ENCODE results near the gene DLG1. TPM values are rescaled to one million over a fixed set of nuclear protein-coding genes. Genes with fewer than 3 reads are reported as not detected.
A peak's percentile ranks its signal among the peaks of the same experiment; 100 is the strongest.

The DLG1 gene
- total RNA-seq, 1 donor from 2014 or later: 102 TPM

- DNase-seq (ENCODE audit: low spot score): peak; percentile 69
Observed at GRCh38 chr3:197317250-197317963, 19.0 kb upstream of the DLG1 start.

- no peak for DNase-seq (ENCODE audit: low spot score)
Observed at GRCh38 chr3:197312431-197312830, 14.0 kb upstream of the DLG1 start.

- DNase-seq (ENCODE audit: low spot score): no peak
Observed at GRCh38 chr3:197311591-197311990, 13.2 kb upstream of the DLG1 start.

DNA sequence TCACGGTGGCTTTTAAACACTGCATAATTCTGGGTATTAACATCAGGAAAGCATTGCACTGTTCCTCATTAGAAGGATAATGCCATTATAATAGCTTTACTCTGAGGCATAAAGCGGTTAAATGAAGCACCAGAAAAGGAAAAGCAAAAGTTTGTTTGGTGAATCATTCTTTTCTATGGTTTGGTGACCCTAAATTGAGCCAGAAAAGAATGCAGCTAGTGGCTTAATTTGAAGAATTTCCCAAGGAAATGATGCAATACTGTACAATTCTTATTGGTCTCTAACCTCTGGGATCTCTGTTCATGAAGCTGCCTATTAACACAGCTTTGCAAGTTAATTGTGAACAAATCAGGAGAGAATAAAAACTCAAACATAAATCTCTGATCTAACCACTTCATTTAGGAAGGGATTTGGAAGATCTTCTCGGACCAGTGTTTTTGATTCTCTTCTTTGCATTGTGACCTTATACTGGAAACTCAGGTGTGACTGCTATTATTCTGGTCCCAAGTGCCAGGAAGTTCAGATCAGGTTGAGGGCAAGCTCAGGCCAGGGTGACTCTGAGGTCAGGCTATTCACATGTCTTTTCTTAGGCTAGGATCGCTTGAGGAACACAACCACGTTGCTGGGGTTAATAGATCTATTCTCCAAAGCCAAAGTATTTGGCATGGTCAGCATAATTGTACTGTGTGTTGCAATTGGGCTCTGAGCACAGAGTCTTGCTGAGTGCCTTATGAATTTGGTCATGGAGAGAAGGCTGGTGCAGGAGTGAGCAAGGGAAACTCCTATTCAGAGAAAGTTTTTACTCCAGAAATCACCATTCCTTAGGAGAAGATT lies 11.3 kb upstream of the DLG1 start:
- DNase-seq (ENCODE audit: low spot score): peak; percentile 66

DNA sequence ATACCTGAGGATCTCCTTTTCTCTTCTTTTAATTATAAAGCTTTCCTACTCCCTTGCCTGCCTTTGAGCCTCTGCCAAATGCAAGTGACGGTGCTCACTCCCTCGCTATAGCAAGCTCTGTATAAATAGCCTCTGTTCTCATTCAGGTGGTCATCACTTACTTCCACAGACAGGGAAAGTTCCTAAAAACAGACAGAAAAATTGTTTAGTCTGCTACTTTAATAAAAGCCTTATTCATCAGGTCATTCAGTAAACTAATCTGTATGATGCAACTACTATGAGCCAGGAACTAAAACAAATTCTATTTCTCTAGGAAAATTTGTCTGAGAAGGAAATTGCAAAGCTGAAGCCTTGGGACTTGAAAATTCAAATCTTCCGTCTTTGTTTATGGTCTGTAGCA lies 10.2 kb upstream of the DLG1 start:
- peak; percentile 48 for DNase-seq (ENCODE audit: low spot score)

DNA sequence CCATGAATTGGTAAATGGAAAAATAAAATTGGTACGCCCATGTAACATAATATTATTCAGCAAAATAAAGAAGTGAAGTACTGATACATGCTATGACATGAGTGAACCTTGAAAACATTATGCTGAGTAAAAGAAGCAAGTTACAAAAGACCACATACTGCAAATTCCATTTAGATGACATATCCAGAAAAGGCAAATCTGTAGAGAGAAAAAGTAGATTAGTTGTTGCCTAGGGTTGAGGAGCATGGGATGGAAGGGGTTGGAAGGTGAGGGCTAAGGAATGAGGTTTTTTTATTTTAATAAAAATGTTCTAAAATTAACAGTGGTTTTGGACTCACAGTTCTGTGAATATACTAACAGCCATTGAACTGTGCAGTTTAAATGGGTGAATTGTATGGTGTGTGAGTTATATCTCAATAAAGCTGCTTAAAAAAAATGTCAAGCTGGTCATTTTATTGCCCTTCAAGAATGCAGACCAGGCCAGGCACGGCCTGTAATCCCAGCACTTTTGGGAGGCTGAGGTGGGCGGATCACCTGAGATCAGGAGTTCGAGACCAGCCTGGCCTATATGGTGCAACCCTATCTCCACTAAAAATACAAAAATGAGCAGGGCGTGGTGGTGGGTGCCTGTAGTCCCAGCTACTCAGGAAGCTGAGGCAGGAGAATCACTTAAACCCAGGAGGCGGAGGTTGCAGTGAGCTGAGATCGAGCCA lies 8.1 kb upstream of the DLG1 start:
- peak; percentile 83 for DNase-seq (ENCODE audit: low spot score)

DNA sequence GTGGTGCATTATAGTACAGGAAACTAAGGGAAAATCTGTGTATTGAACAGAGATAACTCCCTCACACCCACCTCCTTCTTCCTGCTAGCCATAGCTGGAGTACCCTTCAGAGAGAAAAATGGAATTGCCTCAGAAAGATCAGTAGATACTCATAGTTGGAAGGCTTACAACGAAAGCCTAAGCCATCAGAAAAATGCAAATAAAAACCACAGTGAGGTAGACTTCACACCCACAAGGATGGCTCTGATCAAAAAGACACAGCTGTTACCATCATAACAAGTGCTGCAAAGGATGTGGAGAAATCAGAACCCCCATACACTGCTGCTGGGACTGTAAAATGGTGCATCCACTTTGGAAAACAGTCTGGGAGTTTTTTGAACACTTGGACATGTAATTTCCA lies 7.4 kb upstream of the DLG1 start:
- no peak for DNase-seq (ENCODE audit: low spot score)

GRCh38 chr3:197303452-197303851 lies 5.0 kb upstream of the DLG1 start:
- DNase-seq (ENCODE audit: low spot score): no peak

DNA sequence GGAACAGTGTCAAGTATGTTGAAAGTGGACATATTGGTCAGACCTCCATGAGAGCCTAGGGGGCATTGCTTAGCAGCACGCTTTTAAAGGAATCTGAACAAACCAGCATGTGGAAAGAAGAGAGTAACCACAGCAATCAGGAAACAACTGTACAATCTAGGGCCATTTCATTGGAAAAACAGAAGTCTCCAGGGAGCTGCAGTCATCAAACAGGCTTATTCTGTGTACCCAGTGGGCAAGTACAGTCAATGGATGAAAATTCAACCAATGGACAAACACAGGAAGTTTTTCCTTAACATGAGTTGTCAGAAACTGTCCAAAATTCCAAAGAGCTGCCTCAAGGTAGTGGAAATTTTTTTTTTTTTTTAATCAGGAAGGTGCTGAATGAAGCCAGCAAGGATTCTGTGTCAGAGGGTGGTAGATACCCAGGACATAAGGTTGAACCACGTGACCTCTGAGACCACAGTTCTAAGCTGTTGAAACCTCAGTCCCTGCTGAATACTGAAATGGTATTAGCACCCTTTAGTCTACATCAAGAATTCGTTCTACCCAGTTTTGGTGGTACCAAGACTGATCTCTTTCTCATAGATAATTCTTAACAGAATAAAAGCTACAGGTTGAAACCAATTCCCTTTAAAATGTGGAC lies 4.4 kb upstream of the DLG1 start:
- no peak for DNase-seq (ENCODE audit: low spot score)

DNA sequence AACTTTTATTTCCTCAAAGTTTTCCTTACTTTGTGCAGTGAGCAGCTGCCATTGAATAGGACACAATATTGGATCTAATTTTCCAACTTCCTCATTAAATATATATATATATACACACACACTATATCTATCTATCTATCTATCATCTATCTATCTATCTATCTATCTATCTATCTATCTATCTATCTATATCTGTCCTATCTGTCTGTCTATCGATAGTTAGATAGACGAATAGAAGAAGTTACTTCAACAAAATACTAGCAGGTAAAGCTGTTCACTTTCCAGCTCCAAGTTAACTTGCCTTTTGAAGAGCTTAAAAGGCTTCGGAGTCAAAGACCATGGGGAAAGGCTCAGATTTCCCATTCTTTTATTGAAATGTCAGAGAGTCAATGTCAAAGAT lies 3.6 kb upstream of the DLG1 start:
- DNase-seq (ENCODE audit: low spot score): no peak

GRCh38 chr3:197300361-197300760 lies 1.9 kb upstream of the DLG1 start:
- no peak for DNase-seq (ENCODE audit: low spot score)

- peak; percentile 18 for DNase-seq (ENCODE audit: low spot score)
Observed at GRCh38 chr3:197298945-197299854, 788 bp upstream of the DLG1 start.

GRCh38 chr3:197297476-197298340 lies 704 bp downstream of the DLG1 start:
- DNase-seq (ENCODE audit: low spot score): peak; percentile 93

DNA sequence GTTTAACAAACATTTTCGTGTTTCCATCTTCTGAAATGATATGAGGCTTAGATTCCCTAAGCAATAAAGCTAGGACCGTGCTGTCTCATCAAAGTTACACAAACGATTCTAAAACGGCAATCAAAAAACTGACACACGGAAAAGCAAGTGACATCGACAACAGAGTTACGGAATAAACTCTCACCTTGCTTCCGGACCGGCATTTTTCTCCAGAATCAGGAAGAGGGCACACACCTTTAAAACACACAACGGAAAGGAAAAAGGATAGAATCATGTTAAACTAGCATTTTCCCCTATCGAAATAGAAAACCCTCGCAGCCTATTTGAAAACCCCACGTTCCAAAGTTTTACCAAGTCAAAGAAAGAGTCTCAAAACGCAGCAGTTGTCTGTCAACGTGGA lies 1.4 kb downstream of the DLG1 start:
- no peak for DNase-seq (ENCODE audit: low spot score)

DNA sequence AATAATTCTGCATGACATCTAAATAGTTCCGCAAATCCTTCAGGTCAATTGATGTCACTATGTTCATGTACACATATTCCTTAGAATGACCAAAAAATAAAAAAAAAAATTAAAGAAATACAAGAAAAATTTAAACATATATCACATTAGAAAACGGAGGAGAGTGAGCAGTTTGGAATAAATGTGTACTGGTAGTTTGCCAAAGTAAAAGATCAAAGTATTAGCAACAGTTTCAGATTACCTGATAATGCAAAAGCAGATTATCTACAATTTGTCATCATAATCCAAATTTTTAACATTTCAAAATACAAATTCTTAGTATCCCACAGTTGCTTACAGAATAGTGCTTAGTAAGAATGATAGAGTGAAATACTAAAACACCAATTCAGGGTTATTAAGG lies 1.9 kb downstream of the DLG1 start:
- no peak for DNase-seq (ENCODE audit: low spot score)

GRCh38 chr3:197295871-197296270 lies 2.5 kb downstream of the DLG1 start:
- DNase-seq (ENCODE audit: low spot score): no peak

GRCh38 chr3:197293605-197294237 lies 4.7 kb downstream of the DLG1 start:
- DNase-seq (ENCODE audit: low spot score): no peak

- peak; percentile 67 for DNase-seq (ENCODE audit: low spot score)
Observed at GRCh38 chr3:197292648-197293047, 5.8 kb downstream of the DLG1 start.

DNA sequence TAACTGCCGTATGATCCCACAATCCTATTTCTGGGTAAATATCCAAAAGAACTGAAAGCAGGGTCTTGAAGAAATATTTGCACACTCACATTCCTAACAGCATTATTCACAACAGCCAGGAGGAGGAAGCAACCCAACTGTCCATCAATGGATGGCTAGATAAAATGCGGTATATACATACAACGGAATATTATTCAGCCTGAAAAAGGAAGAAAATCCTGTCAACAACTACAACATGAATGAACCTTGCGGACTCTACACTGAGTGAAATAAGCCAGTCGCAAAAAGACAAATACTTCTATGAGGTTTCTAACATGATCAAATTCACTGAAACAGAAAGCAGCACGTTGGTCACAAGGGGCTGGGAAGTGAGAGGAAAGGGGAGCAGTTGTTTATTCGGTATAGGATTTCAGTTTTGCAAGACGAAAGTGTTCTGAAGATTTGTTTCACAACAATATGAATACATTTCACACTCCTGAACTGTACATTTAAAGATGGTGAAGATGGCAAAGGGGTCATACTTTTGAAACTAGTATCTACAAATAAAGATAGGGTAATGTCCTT lies 6.2 kb downstream of the DLG1 start:
- DNase-seq (ENCODE audit: low spot score): no peak

Measured in umbilical cord (tissue), 2 donors.